Peyer's patch (tissue), 4 donors: Measurements from ENCODE around the gene ADAR.

Experiments used
- CTCF ChIP-seq, 6 experiments: fragments of 450-650 bp in 4 of 6; fragments of 200-600 bp in 2 of 6; sonication (generic) in 1 of 6; IDR thresholded peaks; one replicate each; pipeline ENCODE4 v1.5.1; 2017 to 2019; ENCODE audit warnings: antibody characterized with exemption in 6 of 6, mild to moderate bottlenecking in 3 of 6, moderate library complexity in 1 of 6
- POLR2A ChIP-seq, 2 donors: fragments of 450-650 bp; IDR thresholded peaks; one replicate each; pipeline ENCODE4 v1.5.1; 2017; ENCODE audit warnings: antibody characterized with exemption in 2 of 2, mild to moderate bottlenecking in 2 of 2, moderate library complexity in 2 of 2

DNA sequence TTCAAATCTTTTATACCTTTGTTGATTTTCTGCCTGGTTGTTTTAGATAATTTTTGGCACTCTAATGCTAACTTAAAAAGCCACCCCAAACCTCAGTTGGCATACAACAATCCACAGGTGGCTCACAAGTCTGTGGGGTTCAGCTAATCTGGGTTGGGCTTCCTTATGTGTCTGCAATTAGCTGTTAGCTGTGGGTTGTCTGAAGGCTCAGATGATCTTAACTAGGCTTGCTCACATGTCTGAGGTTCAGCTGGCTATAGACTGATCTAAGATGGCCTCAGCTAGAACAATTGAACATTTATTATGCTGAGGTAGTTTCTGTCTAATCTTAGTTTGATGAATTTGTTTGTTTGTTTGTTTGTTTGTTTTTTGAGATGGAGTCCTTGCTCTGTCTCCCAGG is 44.9 kb upstream of the ADAR start:
- TF ChIP-seq POLR2A (IDR thresholded peaks at IDR 0.05), result no peak
- TF ChIP-seq CTCF (IDR thresholded peaks at IDR 0.05), result no peak
